ENCODE results near the gene KRT4. TPM values are rescaled to one million over a fixed set of nuclear protein-coding genes. Genes with fewer than 3 reads are reported as not detected.

KRT4 gene
- total RNA-seq, 2 experiments from 2014 or later: not detected

DNA sequence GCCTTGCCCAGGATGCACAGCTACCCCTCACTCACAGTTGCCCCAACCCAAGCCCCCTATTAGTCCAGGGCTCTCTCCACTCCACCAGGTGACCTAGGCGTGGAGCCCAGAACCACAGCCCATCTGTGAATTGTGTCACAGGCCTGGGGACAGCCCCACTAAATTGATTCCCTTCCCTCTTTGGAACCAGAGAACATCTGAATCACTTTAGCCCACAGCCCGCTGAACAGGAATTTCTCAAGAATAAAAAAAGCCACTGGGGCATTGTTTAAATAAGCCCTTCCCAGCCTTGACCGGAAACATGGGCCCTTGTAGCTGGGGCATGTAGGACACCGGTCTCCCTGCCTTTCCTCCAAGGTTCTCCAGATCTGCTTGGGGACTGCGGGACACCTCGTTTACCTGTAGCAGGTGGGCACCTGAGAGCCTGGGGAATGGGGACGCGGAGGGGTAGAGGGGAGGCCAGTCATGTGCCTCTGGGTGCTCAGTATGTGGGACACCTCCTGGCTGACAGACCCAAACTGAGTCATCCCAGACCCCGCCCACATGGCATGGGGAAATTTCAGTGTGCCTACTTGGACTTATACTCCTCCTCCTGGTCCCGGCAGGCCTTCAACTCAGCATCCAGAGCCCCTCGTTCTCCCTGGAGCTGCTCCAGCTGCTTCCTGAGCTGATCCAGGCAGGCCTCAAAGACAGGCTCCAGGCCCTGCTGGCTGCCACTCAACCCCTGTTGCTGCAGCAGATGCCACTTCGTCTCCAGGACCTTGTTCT, 33.6 kb upstream of the KRT4 start:
- no peaks in the 10 kb centered on the region for H3K36me3 Mint-ChIP-seq (ENCODE audit: low read depth)
- peaks cover 9% of the 10 kb centered on the region for H3K27me3 Mint-ChIP-seq (ENCODE audit: low read depth)
- H3K27ac Mint-ChIP-seq: no peak overlapping the region
- ChIA-PET CTCF (interaction anchor here (0.9 kb wide), 1 partner anchor 23 kb away, joined by 3 read pairs; no protein-coding TSS in a partner anchor), POLR2A (interaction anchor here (0.7 kb wide), 1 partner anchor 712 kb away, joined by 3 read pairs; no protein-coding TSS in a partner anchor)
- no peak for ATAC-seq
- DNase-seq: no peak
- no peaks in the 10 kb centered on the region for H3K9me3 Mint-ChIP-seq (ENCODE audit: insufficient read depth)
- no peak overlapping the region for H3K4me3 Mint-ChIP-seq
- peaks cover 2% of the 10 kb centered on the region for H3K4me1 Mint-ChIP-seq (ENCODE audit: low read depth)

DNA sequence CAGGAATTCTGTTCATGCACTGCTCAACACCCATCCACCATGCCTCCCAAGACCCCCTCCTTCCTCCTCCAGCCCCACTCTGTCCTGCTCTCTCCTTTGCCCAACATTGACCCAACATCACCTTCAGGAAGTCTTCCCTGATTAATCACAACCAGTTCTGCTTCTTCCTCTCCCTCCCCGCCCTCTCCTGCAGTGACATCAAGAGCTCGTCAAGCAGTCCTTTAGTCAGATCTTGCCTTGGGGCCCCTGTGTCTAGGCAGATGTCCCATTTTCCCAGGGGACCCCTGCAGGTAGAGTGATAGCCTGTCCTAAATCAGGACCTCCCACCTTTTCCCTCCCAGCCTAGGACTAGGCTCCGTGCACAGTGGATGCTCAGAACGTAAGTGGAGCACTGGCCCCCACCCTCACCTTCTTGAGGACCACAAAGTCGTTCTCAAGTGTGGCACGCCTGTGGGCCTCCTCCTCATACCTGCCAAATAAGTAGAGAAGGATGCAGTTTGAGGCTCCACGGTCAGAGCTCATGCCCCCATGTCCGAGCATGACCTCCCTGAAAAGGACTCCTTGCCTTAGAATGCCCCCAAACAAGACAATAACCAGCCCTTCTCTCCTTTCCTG, 32.5 kb upstream of the KRT4 start:
- DNase-seq (no peak), ATAC-seq (no peak)
- H3K27ac Mint-ChIP-seq: no peak overlapping the region
- CTCF ChIA-PET: interaction anchor here (0.9 kb wide), 1 partner anchor 24 kb away, joined by 3 read pairs; no protein-coding TSS in a partner anchor
- H3K36me3 Mint-ChIP-seq (ENCODE audit: low read depth): no peaks in the 10 kb centered on the region
- POLR2A ChIA-PET: interaction anchor here (0.7 kb wide), 1 partner anchor 711 kb away, joined by 3 read pairs; no protein-coding TSS in a partner anchor
- peaks cover 8% of the 10 kb centered on the region for H3K4me1 Mint-ChIP-seq (ENCODE audit: low read depth)
- H3K4me3 Mint-ChIP-seq: no peak overlapping the region
- no peaks in the 10 kb centered on the region for H3K9me3 Mint-ChIP-seq (ENCODE audit: insufficient read depth)
- H3K27me3 Mint-ChIP-seq (ENCODE audit: low read depth): peaks cover 2% of the 10 kb centered on the region

DNA sequence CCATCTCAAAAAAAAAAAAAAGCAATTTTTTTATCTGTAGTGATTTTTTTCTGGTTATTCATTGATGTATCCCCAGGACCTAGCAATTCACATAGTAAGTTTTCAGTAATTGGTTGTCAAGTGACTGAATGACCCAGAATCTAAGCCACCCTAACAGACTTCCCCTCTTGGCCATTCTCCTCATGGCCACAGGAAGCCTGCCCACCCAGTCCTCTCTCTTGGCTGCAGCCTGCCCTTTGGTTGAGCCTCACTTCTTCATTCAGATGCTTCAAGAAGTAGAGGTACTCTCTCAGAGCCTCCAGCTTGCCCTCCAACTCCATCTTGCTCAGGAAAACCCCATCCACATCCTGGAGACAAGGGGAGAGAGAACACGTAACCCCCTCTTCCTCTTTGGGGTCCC, 32.0 kb upstream of the KRT4 start:
- CTCF ChIA-PET: no interaction called here
- Mint-ChIP-seq H3K27me3 (ENCODE audit: low read depth) (peaks cover under 1% of the 10 kb centered on the region), H3K36me3 (ENCODE audit: low read depth) (no peaks in the 10 kb centered on the region), H3K9me3 (ENCODE audit: insufficient read depth) (no peaks in the 10 kb centered on the region), H3K4me1 (ENCODE audit: low read depth) (peaks cover 8% of the 10 kb centered on the region), H3K27ac (no peak overlapping the region), H3K4me3 (no peak overlapping the region)
- no peak for DNase-seq
- POLR2A ChIA-PET: no interaction called here
- ATAC-seq: no peak

DNA sequence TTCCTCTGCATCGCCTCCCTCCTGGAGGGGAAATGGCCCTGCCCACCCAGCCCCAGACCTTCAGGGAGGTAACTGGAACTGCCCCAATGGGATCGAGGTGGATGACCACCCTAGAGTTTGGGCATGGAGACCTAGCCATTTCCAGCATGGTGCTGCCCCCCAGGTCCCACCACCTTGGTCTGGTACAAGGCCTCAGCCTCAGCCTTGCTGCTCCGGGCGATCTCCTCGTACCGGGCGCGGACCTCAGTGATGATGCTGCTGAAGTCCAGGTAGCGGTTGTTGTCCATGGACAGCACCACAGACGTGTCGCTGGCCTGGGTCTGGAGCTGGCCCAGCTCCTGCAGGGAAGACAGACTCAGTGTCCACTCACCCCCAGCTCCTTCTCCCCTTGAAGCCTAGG, 30.5 kb upstream of the KRT4 start:
- Mint-ChIP-seq H3K4me1 (ENCODE audit: low read depth) (peaks cover 8% of the 10 kb centered on the region), H3K36me3 (ENCODE audit: low read depth) (no peaks in the 10 kb centered on the region), H3K4me3 (no peak overlapping the region), H3K27me3 (ENCODE audit: low read depth) (peaks cover 3% of the 10 kb centered on the region), H3K27ac (no peak overlapping the region), H3K9me3 (ENCODE audit: insufficient read depth) (no peaks in the 10 kb centered on the region)
- ATAC-seq (no peak), DNase-seq (no peak)
- CTCF ChIA-PET: interaction anchor here (1.0 kb wide), 1 partner anchor 26 kb away, joined by 5 read pairs; no protein-coding TSS in a partner anchor
- POLR2A ChIA-PET: no interaction called here

DNA sequence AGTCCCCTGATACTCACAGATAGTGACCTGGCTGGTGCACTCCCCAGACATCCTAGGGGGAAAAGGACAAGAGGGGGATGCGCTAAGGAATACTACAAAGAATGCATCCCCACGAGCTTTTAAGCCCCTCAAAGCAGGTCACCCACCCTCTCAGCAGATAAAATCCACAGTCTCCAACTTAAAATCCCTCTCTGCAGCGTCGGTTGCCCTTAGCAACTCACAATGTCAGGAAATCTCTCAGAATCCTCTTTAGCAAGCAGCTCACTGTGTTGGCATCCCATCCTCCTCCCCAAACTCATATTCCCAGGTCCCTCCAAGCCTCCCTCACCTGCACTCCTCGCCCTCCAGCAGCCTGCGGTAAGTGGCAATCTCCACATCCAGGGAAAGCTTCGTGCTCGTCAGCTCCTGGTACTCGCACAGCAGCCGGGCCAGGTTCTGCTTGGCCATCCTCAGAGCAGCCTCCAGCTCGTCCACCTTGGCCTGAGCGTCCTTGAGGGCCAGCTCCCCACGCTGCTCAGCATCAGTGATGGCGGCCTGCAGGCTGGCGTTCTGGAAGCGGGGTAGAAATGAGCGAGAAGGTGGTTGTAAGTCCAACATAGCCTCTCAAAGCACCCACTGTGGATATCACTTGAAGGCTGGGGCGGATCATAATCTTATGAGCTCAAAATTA, 25.7 kb upstream of the KRT4 start:
- no peak overlapping the region for H3K4me3 Mint-ChIP-seq
- ChIA-PET CTCF (interaction anchor here (0.8 to 2.7 kb wide), 6 partner anchors 31 to 254 kb away, joined by 3 to 9 read pairs (median 6); no protein-coding TSS in a partner anchor), POLR2A (no interaction called here)
- no peak for DNase-seq
- no peak for ATAC-seq
- no peak overlapping the region for H3K27ac Mint-ChIP-seq
- no peaks in the 10 kb centered on the region for H3K36me3 Mint-ChIP-seq (ENCODE audit: low read depth)
- H3K9me3 Mint-ChIP-seq (ENCODE audit: insufficient read depth): no peaks in the 10 kb centered on the region
- peaks cover 46% of the 10 kb centered on the region for H3K4me1 Mint-ChIP-seq (ENCODE audit: low read depth)
- H3K27me3 Mint-ChIP-seq (ENCODE audit: low read depth): peaks cover 3% of the 10 kb centered on the region

DNA sequence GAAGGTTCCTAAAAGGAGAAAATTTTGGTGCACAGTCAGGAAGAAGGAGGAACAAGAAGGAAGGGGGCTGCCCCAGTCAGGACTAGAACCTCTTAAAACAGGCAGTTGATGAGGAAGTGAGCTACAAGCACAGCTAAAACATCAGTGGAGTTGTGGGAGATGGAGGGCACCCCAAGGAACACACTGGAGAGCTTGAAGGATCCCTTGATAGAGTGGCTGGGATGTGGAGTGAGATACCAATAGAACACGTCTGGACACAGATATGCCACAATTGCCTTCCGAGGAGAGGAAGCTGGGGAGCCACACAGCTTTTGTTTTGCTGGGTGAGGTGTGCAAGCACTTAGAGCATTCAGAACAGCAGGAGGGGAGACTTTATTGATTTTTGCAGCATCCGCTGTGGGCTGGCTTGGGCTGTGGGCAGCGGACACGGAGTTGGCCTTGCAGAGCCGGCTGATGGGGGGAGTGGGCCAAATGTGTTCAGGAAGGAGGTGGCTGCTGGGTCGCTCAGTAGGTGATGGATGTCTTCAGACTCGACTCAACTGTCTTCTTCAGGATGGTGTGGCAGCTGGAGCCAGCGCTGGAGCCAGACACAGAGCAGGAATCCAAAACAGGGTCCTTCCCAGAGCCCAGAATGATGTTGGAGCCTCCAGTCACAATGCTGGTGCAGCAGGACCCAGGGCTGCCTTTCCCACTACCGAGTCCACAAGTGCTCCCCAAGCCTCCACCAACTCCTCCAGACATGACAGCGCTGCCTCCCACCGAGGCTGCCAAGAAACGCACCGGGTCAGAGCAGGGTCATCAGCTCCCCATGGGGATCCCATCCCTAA, 24.9 kb upstream of the KRT4 start:
- CTCF ChIA-PET: interaction anchor here (1.3 to 2.7 kb wide), 6 partner anchors 26 to 253 kb away, joined by 3 to 9 read pairs (median 6); no protein-coding TSS in a partner anchor
- DNase-seq (no peak), ATAC-seq (no peak)
- H3K9me3 Mint-ChIP-seq (ENCODE audit: insufficient read depth): no peaks in the 10 kb centered on the region
- H3K36me3 Mint-ChIP-seq (ENCODE audit: low read depth): no peaks in the 10 kb centered on the region
- no peak overlapping the region for H3K27ac Mint-ChIP-seq
- peaks cover 3% of the 10 kb centered on the region for H3K27me3 Mint-ChIP-seq (ENCODE audit: low read depth)
- POLR2A ChIA-PET: no interaction called here
- H3K4me1 Mint-ChIP-seq (ENCODE audit: low read depth): peaks cover 46% of the 10 kb centered on the region
- no peak overlapping the region for H3K4me3 Mint-ChIP-seq

DNA sequence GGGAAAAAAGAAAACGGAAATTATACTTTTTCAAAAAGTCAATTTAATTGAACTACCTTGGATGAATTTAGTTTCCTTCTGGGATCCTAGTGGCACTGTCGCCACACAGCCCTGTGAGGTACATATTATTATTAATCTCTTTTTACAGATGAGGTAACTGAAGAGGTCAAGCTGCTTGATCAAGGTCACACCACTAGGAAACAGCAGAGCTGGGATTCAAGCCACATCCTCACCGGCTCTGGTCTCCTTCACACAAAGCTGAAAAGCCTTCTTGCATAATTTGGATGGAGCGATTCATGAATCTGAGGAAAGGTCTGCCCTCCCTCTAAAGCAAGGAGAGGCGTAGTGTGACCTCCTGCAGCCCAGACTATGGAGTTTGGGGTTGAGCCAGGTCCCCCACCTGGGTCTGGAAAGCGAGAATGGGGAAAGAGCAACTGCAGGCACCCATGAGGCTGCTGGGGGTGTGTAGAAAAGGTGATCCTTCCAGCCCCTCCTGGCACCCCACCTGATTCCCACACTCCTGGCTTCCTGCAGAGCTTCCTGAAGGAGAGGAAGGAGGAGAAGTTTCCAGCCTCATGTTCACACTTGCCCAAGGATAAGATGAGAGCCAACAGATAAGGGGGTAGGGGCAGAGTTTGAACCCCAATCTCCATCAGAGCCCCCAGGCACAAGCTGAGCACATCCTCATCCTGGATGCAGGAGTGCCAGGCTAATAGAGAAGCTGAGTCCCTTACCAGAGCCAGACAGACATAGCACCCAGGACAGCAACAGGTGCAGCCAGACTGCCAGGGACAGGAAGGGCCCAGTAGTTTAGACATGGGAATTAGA, 24.1 kb upstream of the KRT4 start:
- Mint-ChIP-seq H3K36me3 (ENCODE audit: low read depth) (no peaks in the 10 kb centered on the region), H3K27me3 (ENCODE audit: low read depth) (peaks cover 3% of the 10 kb centered on the region), H3K4me1 (ENCODE audit: low read depth) (peaks cover 46% of the 10 kb centered on the region), H3K27ac (peak overlapping the region; percentile 7), H3K4me3 (no peak overlapping the region), H3K9me3 (ENCODE audit: insufficient read depth) (no peaks in the 10 kb centered on the region)
- CTCF ChIA-PET: interaction anchor here (1.1 to 2.7 kb wide), 7 partner anchors 12 to 252 kb away, joined by 3 to 9 read pairs (median 6); no protein-coding TSS in a partner anchor
- DNase-seq (no peak), ATAC-seq (no peak)
- POLR2A ChIA-PET: interaction anchor here (0.7 kb wide), 1 partner anchor 11 kb away, joined by 3 read pairs; the partner anchor contains the start of gene KRT78

DNA sequence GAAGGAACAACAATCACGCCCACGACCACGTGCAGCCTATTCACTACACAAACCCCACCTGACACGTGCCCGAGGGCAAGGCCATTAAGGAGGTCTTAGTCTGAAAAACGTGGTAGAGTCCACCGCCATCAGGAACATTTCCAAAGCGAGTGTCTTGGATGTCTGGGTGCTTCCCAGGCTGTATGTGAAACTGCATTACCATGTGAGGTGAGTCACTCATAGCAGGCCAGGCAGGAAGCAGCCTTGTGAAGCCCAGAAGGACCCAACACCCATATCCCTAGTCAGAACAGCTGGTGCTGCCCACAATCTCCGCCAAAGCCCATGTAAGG, 23.5 kb upstream of the KRT4 start:
- ChIA-PET POLR2A (no interaction called here), CTCF (interaction anchor here (1.1 to 2.4 kb wide), 3 partner anchors 11 to 251 kb away, joined by 3 to 9 read pairs (median 6); no protein-coding TSS in a partner anchor)
- no peaks in the 10 kb centered on the region for H3K36me3 Mint-ChIP-seq (ENCODE audit: low read depth)
- peaks cover 43% of the 10 kb centered on the region for H3K4me1 Mint-ChIP-seq (ENCODE audit: low read depth)
- ATAC-seq (no peak), DNase-seq (no peak)
- H3K4me3 Mint-ChIP-seq: no peak overlapping the region
- peaks cover 3% of the 10 kb centered on the region for H3K27me3 Mint-ChIP-seq (ENCODE audit: low read depth)
- H3K27ac Mint-ChIP-seq: peak overlapping the region; percentile 88
- no peaks in the 10 kb centered on the region for H3K9me3 Mint-ChIP-seq (ENCODE audit: insufficient read depth)

DNA sequence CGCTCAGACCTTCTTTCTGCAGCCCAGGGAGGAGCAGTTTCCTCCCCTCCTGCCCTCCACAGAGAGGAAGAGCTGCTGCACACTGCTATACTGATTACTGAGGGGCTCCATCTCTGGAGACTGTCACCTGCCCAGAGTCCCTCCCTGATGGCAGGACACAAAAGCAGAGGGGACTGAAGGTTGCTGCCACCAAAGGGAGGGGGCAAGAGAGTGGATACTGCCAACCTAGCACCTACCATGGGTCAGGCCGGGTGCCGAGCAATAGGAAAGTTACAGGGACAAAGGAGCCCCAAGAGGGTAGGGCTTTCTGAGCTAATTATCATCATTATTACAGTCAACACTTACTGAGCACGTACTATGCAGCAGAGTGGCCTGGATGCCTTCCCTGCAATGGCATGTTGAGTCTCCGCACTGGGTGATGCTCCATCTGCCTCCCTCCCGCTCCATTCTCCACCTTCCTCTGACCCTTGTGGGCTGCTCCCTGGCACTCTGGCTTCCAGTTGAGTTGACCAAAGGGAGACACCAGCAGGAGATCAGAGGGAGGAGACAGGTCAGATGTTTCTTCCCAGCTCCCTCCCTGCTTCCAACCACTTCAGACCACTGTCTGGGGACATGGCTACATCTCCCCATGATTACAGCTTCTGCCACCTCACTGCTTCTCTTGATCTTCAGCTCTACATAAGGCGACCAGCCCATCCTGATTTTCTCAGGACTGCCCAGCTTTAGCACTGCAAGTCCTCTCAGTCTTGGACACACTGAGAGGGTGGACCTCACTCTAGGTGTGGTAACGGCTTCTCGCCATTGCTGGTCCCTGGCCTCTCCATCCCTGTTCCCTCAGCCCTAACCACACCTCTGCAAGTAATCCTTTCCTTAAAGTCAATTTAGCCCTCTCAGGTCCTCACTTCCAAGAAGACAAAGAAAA, 22.8 kb upstream of the KRT4 start:
- Mint-ChIP-seq H3K36me3 (ENCODE audit: low read depth) (no peaks in the 10 kb centered on the region), H3K4me1 (ENCODE audit: low read depth) (peaks cover 39% of the 10 kb centered on the region), H3K27ac (peak overlapping the region; percentile 88), H3K4me3 (no peak overlapping the region), H3K9me3 (ENCODE audit: insufficient read depth) (no peaks in the 10 kb centered on the region), H3K27me3 (ENCODE audit: low read depth) (peaks cover 3% of the 10 kb centered on the region)
- POLR2A ChIA-PET: no interaction called here
- DNase-seq (no peak), ATAC-seq (peak; percentile 52)
- CTCF ChIA-PET: interaction anchor here (0.7 to 1.8 kb wide), 5 partner anchors 11 to 812 kb away, joined by 3 to 6 read pairs (median 3); no protein-coding TSS in a partner anchor

DNA sequence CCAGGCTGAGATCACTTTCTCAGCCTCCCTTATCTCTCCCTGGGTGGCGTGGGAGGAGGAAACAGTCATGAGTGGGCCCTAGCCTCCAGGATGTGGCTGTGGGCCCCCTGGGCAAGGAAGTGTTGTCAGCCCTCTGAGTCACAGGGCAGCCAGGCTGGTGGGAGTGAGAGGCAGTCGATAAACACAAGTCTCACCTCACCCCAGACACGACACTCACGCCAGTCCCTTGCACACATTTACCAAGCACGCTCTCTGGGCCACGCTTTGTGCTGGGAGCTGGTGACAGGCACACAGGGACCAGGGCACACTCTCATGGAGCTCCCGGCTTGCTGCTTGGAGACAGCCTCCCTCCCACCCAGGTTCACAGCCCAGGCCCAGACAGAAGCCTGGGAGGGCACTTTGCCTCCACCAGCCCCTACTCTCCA, 22.1 kb upstream of the KRT4 start:
- POLR2A ChIA-PET: no interaction called here
- no peaks in the 10 kb centered on the region for H3K36me3 Mint-ChIP-seq (ENCODE audit: low read depth)
- peaks cover 3% of the 10 kb centered on the region for H3K27me3 Mint-ChIP-seq (ENCODE audit: low read depth)
- H3K9me3 Mint-ChIP-seq (ENCODE audit: insufficient read depth): no peaks in the 10 kb centered on the region
- no peak overlapping the region for H3K4me3 Mint-ChIP-seq
- ATAC-seq (peak; percentile 73), DNase-seq (peak; percentile 73)
- CTCF ChIA-PET: interaction anchor here (1.4 to 1.5 kb wide), 2 partner anchors 34 to 811 kb away, joined by 3 to 5 read pairs; no protein-coding TSS in a partner anchor
- H3K27ac Mint-ChIP-seq: peak overlapping the region; percentile 88
- peaks cover 39% of the 10 kb centered on the region for H3K4me1 Mint-ChIP-seq (ENCODE audit: low read depth)
